A172 (cell line): Measurements from ENCODE around the gene KCNH6. TPM values are rescaled to one million over a fixed set of nuclear protein-coding genes. Genes with fewer than 3 reads are reported as not detected.

Source experiments
- DNase-seq: peaks from one replicate; pipeline ENCODE4 v3.0.0-alpha.2; 2015; ENCODE audit warnings: low spot score
- total RNA-seq: library from RNA; depleted of rRNA; stranded (reverse); fragments of >200 nt; shearing (Covaris generic); gene quantifications from 2 replicates; pipeline ENCODE4 v1.2.3, GENCODE V29; 2014

KCNH6 gene
- total RNA-seq, 1 experiment from 2014 or later = not detected

- DNase-seq = no peak
Measured at GRCh38 chr17:63486317-63487013, 36.7 kb upstream of the KCNH6 start.

- no peak for DNase-seq
Measured at GRCh38 chr17:63487014-63487339, 36.2 kb upstream of the KCNH6 start.

- DNase-seq = no peak
Measured at GRCh38 chr17:63488851-63489250, 34.3 kb upstream of the KCNH6 start.

DNA sequence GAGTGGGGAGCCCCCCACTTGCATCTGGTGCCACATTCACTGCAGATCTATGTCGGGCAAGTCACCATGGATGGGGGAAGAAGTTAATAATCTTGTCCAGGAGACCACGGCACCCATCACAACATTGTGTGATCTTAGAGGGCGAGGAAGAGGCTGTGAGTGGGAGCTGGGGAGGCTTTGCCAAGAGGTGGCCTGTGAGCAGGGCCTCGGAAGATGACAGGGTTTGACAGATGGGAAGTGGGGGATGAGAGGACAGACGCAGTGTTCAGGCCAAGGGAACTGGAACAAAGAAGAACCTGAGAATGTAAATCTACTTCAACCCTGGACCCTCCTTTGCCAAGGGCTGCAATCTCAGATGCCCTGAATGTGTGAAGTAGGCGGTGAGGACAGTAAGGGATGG is 33.9 kb upstream of the KCNH6 start:
- DNase-seq = no peak

GRCh38 chr17:63490329-63490728 is 32.8 kb upstream of the KCNH6 start:
- DNase-seq = no peak

- DNase-seq = no peak
Measured at GRCh38 chr17:63490858-63491400, 32.2 kb upstream of the KCNH6 start.

DNA sequence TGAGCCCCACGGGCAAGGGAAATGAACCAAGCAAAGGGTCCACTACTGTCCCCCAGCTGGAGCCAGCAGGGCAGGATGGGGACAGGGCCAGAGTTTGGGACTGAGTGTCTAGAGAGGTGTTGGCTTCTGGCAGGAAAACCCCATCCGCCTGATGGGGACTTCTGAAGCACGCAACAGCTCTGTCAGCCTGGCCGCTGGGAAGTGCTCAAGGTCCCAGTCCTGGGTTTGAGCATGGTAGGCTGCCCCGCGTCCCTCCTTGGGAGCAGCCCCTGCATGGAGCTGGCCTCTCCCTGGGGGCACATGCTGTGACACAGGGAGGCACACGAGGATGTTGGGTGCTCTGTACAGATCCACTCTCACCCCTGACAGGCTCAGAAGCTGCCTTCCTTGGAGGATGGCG is 31.7 kb upstream of the KCNH6 start:
- no peak for DNase-seq

DNA sequence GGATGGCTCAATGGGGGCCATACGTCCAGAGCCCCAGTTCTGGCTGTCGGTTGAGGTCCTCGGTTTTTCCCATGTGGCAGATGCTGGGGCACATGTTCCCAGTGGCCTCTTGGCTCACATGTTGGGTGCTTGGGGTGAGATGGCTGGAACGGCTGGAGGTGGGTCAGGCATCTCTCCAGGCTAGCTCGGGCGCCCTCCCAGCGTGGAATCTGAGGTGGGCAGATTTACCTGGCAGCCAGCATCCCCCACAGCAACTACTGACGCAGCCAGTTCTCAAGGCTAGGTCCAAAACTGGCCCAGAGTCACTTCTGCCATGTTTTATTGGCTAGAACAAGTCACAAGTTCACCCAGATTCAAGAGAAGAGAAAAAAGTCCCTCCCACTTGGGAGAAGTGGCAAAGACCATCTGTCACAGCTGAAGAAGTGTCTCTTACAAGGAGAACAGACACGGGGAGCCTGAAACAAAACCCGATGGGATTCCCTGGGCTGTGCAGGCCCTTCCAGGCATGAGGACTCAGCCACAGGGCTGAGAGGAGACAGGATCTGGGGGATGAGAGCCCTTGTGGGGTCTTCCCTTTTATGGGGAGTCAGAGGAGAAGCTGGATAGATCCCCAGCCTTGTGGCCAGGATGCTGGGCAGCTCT is 31.1 kb upstream of the KCNH6 start:
- no peak for DNase-seq

- DNase-seq = no peak
Measured at GRCh38 chr17:63492940-63493339, 30.2 kb upstream of the KCNH6 start.

DNA sequence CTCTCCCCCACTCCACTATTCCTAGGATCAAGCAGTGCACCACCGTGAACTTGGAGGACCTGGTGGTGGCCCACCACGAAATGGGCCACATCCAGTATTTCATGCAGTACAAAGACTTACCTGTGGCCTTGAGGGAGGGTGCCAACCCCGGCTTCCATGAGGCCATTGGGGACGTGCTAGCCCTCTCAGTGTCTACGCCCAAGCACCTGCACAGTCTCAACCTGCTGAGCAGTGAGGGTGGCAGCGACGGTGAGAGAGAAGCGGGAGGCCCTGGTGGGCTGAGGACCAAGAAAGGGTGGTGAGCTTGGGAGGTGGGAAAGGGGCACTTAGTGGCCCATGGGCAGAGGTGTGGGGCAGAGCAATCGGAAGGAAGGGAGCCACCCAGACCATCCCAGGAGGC is 29.7 kb upstream of the KCNH6 start:
- no peak for DNase-seq

DNA sequence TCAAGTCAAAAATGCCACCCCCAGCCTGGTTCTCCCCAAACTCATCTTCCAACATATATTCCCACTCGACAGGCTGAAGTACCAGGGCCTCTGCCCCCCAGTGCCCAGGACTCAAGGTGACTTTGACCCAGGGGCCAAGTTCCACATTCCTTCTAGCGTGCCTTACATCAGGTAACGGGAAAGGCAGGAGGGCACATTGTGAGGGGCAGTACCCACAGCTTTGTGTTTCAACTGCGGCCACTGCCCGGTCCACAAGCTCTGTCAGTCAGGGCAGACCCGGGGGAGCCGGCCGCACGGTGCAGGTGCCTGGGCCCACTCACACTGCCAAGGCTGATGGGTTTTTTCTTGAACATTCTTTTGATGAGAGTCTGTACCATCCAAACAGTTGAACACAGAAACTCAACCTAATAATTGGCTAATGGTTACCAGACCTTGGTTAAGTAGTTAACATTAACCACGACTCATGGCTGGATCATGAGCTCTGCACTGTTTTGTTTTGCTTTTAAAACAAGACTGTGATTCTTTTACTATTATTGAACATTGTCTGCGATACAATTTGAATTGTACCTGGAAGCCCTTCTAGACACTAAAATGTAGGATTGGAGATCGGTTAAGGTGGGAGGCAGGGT is 28.7 kb upstream of the KCNH6 start:
- DNase-seq = no peak

DNA sequence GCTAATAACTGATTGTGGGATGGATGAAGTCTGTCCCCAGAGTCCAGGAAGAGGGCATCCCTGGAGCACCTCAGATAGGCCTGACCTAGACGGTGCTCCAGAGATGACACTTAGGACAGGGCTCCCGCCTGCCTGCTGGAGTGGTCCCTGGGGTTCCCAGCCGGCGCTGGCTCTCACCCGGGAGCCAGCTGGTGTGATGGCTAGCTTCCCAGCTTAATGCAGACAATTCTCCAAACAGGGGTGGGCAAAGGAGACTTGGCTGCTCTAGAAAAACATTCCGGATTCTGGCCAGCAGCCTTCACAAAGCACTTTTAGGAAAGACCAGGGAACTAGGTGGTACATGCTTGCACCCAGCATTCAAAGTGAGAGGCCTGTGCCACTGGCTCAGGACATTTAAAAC is 27.7 kb upstream of the KCNH6 start:
- DNase-seq = no peak

- no peak for DNase-seq
Measured at GRCh38 chr17:63496177-63496576, 27.0 kb upstream of the KCNH6 start.

DNA sequence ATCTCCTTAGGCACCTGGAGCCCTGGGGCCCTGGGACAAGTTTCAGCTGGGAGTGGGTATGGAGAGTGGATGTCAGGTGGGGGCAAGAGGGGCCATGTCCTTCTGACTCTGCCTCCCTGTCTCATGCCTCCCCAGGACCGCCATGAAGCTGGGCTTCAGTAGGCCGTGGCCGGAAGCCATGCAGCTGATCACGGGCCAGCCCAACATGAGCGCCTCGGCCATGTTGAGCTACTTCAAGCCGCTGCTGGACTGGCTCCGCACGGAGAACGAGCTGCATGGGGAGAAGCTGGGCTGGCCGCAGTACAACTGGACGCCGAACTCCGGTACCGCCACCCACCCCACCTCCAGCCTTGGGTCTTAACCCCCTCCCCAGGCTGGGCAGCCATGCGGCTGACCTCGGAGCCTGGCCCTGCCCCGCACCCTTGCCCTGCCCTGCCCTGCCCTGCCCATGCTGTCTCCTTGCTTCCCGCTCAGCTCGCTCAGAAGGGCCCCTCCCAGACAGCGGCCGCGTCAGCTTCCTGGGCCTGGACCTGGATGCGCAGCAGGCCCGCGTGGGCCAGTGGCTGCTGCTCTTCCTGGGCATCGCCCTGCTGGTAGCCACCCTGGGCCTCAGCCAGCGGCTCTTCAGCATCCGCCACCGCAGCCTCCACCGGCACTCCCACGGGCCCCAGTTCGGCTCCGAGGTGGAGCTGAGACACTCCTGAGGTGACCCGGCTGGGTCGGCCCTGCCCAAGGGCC is 26.3 kb upstream of the KCNH6 start:
- DNase-seq = no peak

DNA sequence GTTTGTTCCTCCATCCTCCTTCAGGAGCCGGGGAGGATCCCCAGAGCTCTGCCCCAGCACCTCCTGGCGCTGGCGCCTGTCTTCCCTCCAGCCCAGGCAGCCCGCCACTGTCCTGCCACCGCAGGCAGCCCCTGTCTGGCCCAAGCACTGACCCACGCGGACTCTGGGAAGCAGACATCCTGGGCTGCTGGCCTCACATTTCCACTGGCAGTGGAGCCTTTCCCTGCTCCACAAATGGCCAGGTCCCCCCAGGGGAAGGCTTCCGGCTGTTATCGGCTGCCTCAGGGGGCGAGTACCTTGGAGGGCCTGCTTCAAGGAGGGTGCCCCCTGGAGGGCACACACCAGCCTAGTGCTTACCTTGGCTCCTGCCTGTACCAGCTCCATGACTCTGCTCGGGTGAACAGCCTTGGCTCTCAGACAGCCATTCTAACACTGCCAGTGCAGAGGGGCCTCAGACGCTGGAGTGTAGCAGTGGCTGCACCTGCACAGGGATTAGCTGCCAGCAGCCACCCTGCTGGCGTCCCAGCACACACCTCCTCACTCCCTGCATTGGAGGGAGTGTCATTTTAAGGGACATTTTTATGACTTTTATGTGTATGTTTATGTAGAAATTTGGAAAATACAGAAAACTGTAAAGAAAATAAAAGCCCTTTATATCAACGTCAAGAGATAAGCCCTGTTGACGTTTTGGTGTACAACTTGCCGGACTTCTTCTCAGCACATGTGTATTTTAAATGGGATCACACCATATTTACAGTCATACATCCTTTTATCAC is 25.3 kb upstream of the KCNH6 start:
- DNase-seq = no peak

- DNase-seq = no peak
Measured at GRCh38 chr17:63498626-63499195, 24.4 kb upstream of the KCNH6 start.

GRCh38 chr17:63500543-63501390 is 22.4 kb upstream of the KCNH6 start:
- DNase-seq = no peak

GRCh38 chr17:63503341-63503705 is 19.8 kb upstream of the KCNH6 start:
- no peak for DNase-seq

GRCh38 chr17:63504261-63504660 is 18.9 kb upstream of the KCNH6 start:
- DNase-seq = no peak

DNA sequence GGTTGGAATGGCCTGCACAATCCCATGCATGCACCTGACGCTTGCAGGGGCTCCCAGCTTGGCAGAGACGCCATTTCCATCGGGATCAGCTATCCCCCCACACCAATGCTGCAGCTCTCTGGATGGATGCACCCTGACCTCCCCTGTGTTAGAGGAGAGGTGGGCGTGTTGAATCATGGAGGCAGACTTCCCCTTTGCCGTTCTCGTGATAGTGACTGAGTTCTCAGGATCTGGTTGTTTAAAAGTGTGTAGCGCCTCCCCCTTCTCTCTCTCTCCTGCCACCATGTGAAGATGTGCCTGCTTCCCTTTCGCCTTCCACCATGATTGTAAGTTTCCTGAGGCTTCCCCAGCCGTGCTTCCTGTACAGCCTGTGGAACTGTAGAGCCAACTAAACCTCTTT is 17.8 kb upstream of the KCNH6 start:
- DNase-seq = no peak
